Activated T-helper 1 cell treated with anti-CD3 and anti-CD28 coated beads, Interleukin-12 subunit alpha, Interleukin-12 subunit beta, Interleukin-2, Interleukin-4 antibody, amounts not matched to agents 30 ng/mL and 10 ng/mL and 1 ng/mL, durations not matched to agents 14 hours and 24 hours and 36 hours (primary cell): Measurements from ENCODE around the gene TIMP4. TPM values are rescaled to one million over a fixed set of nuclear protein-coding genes. Genes with fewer than 3 reads are reported as not detected.

ENCODE experiments used
- DNase-seq: peaks from one replicate; pipeline ENCODE4 v3.0.0; 2021; ENCODE audit warnings: low spot score
- H3K27ac Mint-ChIP-seq: one replicate; pipeline ENCODE4 v1.8.0; 2021; ENCODE audit warnings: mild to moderate bottlenecking, mixed read lengths
- H3K27me3 Mint-ChIP-seq: one replicate; pipeline ENCODE4 v1.8.0; 2022; ENCODE audit warnings: mild to moderate bottlenecking, moderate library complexity, mixed read lengths; ENCODE audit not compliant: insufficient read depth
- H3K36me3 Mint-ChIP-seq: one replicate; pipeline ENCODE4 v1.8.0; 2021; ENCODE audit warnings: low read depth, mixed read lengths
- H3K4me1 Mint-ChIP-seq: one replicate; pipeline ENCODE4 v1.8.0; 2021; ENCODE audit warnings: low read depth, mixed read lengths
- H3K4me3 Mint-ChIP-seq: one replicate; pipeline ENCODE4 v1.8.0; 2021; ENCODE audit warnings: mild to moderate bottlenecking, moderate library complexity, mixed read lengths
- H3K9me3 Mint-ChIP-seq: one replicate; pipeline ENCODE4 v1.8.0; 2021; ENCODE audit warnings: mixed read lengths
- intact Hi-C: fragments of 100-400 bp; cut with micrococcal nuclease; formaldehyde crosslinking; loops from one replicate; pipeline ENCODE4 v1.15.1; 2024
- total RNA-seq: library from RNA; stranded (reverse); gene quantifications from 2 replicates; pipeline ENCODE4 v1.2.3, GENCODE V29; 2022

TIMP4 gene
- total RNA-seq, 1 donor from 2014 or later = not detected

- Mint-ChIP-seq H3K4me1 (peaks cover 12% of the 10 kb centered on the region), H3K27me3 (peaks cover 25% of the 10 kb centered on the region), H3K36me3 (no peaks in the 10 kb centered on the region), H3K27ac (no peak overlapping the region), H3K9me3 (no peaks in the 10 kb centered on the region), H3K4me3 (no peak overlapping the region)
- no peak for DNase-seq
- intact Hi-C loops = no loop called here
These were observed 2.9 kb downstream of the TIMP4 start for GRCh38 chr3:12155828-12156227.

GRCh38 chr3:12155264-12155663 is 3.4 kb downstream of the TIMP4 start:
- H3K4me1 Mint-ChIP-seq = peaks cover 12% of the 10 kb centered on the region
- H3K4me3 Mint-ChIP-seq = no peak overlapping the region
- no peaks in the 10 kb centered on the region for H3K36me3 Mint-ChIP-seq
- intact Hi-C loops = no loop called here
- H3K27me3 Mint-ChIP-seq = peaks cover 21% of the 10 kb centered on the region
- H3K27ac Mint-ChIP-seq = no peak overlapping the region
- no peak for DNase-seq
- H3K9me3 Mint-ChIP-seq = no peaks in the 10 kb centered on the region

- H3K27ac Mint-ChIP-seq = no peak overlapping the region
- intact Hi-C loops = no loop called here
- H3K27me3 Mint-ChIP-seq = peaks cover 23% of the 10 kb centered on the region
- peaks cover 12% of the 10 kb centered on the region for H3K4me1 Mint-ChIP-seq
- no peaks in the 10 kb centered on the region for H3K36me3 Mint-ChIP-seq
- no peak for DNase-seq
- no peaks in the 10 kb centered on the region for H3K9me3 Mint-ChIP-seq
- H3K4me3 Mint-ChIP-seq = no peak overlapping the region
These were observed 4.6 kb downstream of the TIMP4 start for GRCh38 chr3:12154151-12154550.

GRCh38 chr3:12150112-12150511 is 8.6 kb downstream of the TIMP4 start:
- H3K36me3 Mint-ChIP-seq = no peaks in the 10 kb centered on the region

GRCh38 chr3:12149029-12149428 is 9.7 kb downstream of the TIMP4 start:
- no peak overlapping the region for H3K4me3 Mint-ChIP-seq
- no peaks in the 10 kb centered on the region for H3K36me3 Mint-ChIP-seq
- peaks cover under 1% of the 10 kb centered on the region for H3K4me1 Mint-ChIP-seq
- no peak for DNase-seq
- no peak overlapping the region for H3K27ac Mint-ChIP-seq
- intact Hi-C loops = no loop called here
- peaks cover 2% of the 10 kb centered on the region for H3K27me3 Mint-ChIP-seq
- no peaks in the 10 kb centered on the region for H3K9me3 Mint-ChIP-seq

More at GRCh38 chr3:12150112-12150511, 8.6 kb downstream of the TIMP4 start:
- no peak for DNase-seq
- Mint-ChIP-seq H3K4me3 (no peak overlapping the region), H3K27me3 (peaks cover 2% of the 10 kb centered on the region), H3K9me3 (no peaks in the 10 kb centered on the region), H3K27ac (no peak overlapping the region), H3K4me1 (peaks cover 8% of the 10 kb centered on the region)
- intact Hi-C loops = no loop called here

GRCh38 chr3:12148183-12148940 is 10.3 kb downstream of the TIMP4 start:
- no peak for DNase-seq
- peaks cover 8% of the 10 kb centered on the region for H3K27me3 Mint-ChIP-seq
- intact Hi-C loops = no loop called here

GRCh38 chr3:12147049-12147780 is 11.5 kb downstream of the TIMP4 start:
- no peak overlapping the region for H3K4me3 Mint-ChIP-seq
- intact Hi-C loops = no loop called here
- H3K36me3 Mint-ChIP-seq = no peaks in the 10 kb centered on the region
- peaks cover 10% of the 10 kb centered on the region for H3K27me3 Mint-ChIP-seq
- H3K9me3 Mint-ChIP-seq = no peaks in the 10 kb centered on the region
- no peaks in the 10 kb centered on the region for H3K4me1 Mint-ChIP-seq
- no peak for DNase-seq
- H3K27ac Mint-ChIP-seq = no peak overlapping the region

More at GRCh38 chr3:12148183-12148940, 10.3 kb downstream of the TIMP4 start:
- Mint-ChIP-seq H3K4me3 (no peak overlapping the region), H3K27ac (no peak overlapping the region), H3K4me1 (no peaks in the 10 kb centered on the region), H3K9me3 (no peaks in the 10 kb centered on the region), H3K36me3 (no peaks in the 10 kb centered on the region)

- no peaks in the 10 kb centered on the region for H3K9me3 Mint-ChIP-seq
- H3K27me3 Mint-ChIP-seq = peaks cover 11% of the 10 kb centered on the region
- no peaks in the 10 kb centered on the region for H3K4me1 Mint-ChIP-seq
- no peaks in the 10 kb centered on the region for H3K36me3 Mint-ChIP-seq
- H3K27ac Mint-ChIP-seq = no peak overlapping the region
- DNase-seq = no peak
- intact Hi-C loops = no loop called here
- H3K4me3 Mint-ChIP-seq = no peak overlapping the region
These were observed 14.7 kb downstream of the TIMP4 start for GRCh38 chr3:12143949-12144504.

GRCh38 chr3:12142476-12142875 is 16.2 kb downstream of the TIMP4 start:
- intact Hi-C loops = no loop called here
- Mint-ChIP-seq H3K27me3 (peaks cover 15% of the 10 kb centered on the region), H3K4me1 (no peaks in the 10 kb centered on the region), H3K27ac (no peak overlapping the region), H3K9me3 (no peaks in the 10 kb centered on the region), H3K36me3 (no peaks in the 10 kb centered on the region), H3K4me3 (no peak overlapping the region)
- DNase-seq = no peak

- H3K4me3 Mint-ChIP-seq = no peak overlapping the region
- H3K27ac Mint-ChIP-seq = no peak overlapping the region
- peaks cover 15% of the 10 kb centered on the region for H3K27me3 Mint-ChIP-seq
- intact Hi-C loops = no loop called here
- H3K9me3 Mint-ChIP-seq = no peaks in the 10 kb centered on the region
- H3K36me3 Mint-ChIP-seq = no peaks in the 10 kb centered on the region
- DNase-seq = no peak
- no peaks in the 10 kb centered on the region for H3K4me1 Mint-ChIP-seq
These were observed 17.4 kb downstream of the TIMP4 start for GRCh38 chr3:12141350-12141749.

- Mint-ChIP-seq H3K27me3 (peaks cover 18% of the 10 kb centered on the region), H3K4me1 (no peaks in the 10 kb centered on the region), H3K9me3 (no peaks in the 10 kb centered on the region), H3K27ac (no peak overlapping the region), H3K36me3 (no peaks in the 10 kb centered on the region), H3K4me3 (no peak overlapping the region)
- DNase-seq = no peak
- intact Hi-C loops = loop anchor here (1.0 to 5.0 kb wide), 6 partner anchors 37 to 753 kb away; partner anchors contain the start of gene RAF1
These were observed 19.6 kb downstream of the TIMP4 start for GRCh38 chr3:12139111-12139511.

GRCh38 chr3:12138044-12138443 is 20.7 kb downstream of the TIMP4 start:
- H3K36me3 Mint-ChIP-seq = no peaks in the 10 kb centered on the region
- intact Hi-C loops = loop anchor here (5.0 kb wide), 4 partner anchors 214 to 754 kb away; partner anchors contain the start of gene RAF1
- no peak overlapping the region for H3K27ac Mint-ChIP-seq
- peaks cover 11% of the 10 kb centered on the region for H3K27me3 Mint-ChIP-seq
- H3K4me1 Mint-ChIP-seq = no peaks in the 10 kb centered on the region
- DNase-seq = no peak
- H3K9me3 Mint-ChIP-seq = no peaks in the 10 kb centered on the region
- H3K4me3 Mint-ChIP-seq = no peak overlapping the region

- no peak for DNase-seq
- H3K4me3 Mint-ChIP-seq = no peak overlapping the region
- no peak overlapping the region for H3K27ac Mint-ChIP-seq
- intact Hi-C loops = loop anchor here (5.0 kb wide), 4 partner anchors 216 to 756 kb away; partner anchors contain the start of gene RAF1
- H3K27me3 Mint-ChIP-seq = peaks cover 9% of the 10 kb centered on the region
- H3K36me3 Mint-ChIP-seq = no peaks in the 10 kb centered on the region
- no peaks in the 10 kb centered on the region for H3K9me3 Mint-ChIP-seq
- H3K4me1 Mint-ChIP-seq = no peaks in the 10 kb centered on the region
These were observed 22.3 kb downstream of the TIMP4 start for GRCh38 chr3:12136371-12136770.
